K562 (cell line): ENCODE measurements around the gene RPL26. TPM values are rescaled to one million over a fixed set of nuclear protein-coding genes. Genes with fewer than 3 reads are reported as not detected.

ENCODE experiments used
- ADNP ChIP-seq: fragments of 200-800 bp; sonication (Bioruptor generic); IDR thresholded peaks from 2 replicates; pipeline ENCODE4 v1.6.1; 2016; ENCODE audit warnings: missing genetic modification characterization, missing compliant biosample characterization
- CHD2 ChIP-seq: IDR thresholded peaks from 2 replicates; pipeline ENCODE4 v1.6.1; 2011; ENCODE audit warnings: low read depth, low read length
- ESRRA ChIP-seq: fragments of 450-650 bp; IDR thresholded peaks from 2 replicates; pipeline ENCODE4 v1.6.1; 2014; ENCODE audit warnings: low read depth, mild to moderate bottlenecking, moderate library complexity, borderline replicate concordance
- GABPA ChIP-seq: fragments of 200-800 bp; sonication (Bioruptor generic); conservative IDR thresholded peaks from 2 replicates; pipeline ENCODE4 v1.6.1; 2016; ENCODE audit warnings: low read depth, missing genetic modification characterization, missing compliant biosample characterization
- GABPB1 ChIP-seq: sonication (generic); formaldehyde crosslinking; IDR thresholded peaks from 2 replicates; pipeline ENCODE4 v1.8.0; 2022; ENCODE audit warnings: mild to moderate bottlenecking, missing genetic modification reagents
- GTF2F1 ChIP-seq: IDR thresholded peaks from 2 replicates; pipeline ENCODE4 v1.6.1; 2011; ENCODE audit warnings: low read depth, low read length, improper control_type of control experiment
- HES1 ChIP-seq: fragments of 450-650 bp; IDR thresholded peaks from 2 replicates; pipeline ENCODE4 v1.6.1; 2016; ENCODE audit warnings: low read depth, mild to moderate bottlenecking, moderate library complexity
- MYNN ChIP-seq, 2 experiments: sonication (generic); formaldehyde crosslinking in 1 of 2; IDR thresholded peaks; 2 replicates each; pipeline versions ENCODE4 v1.5.0 to v1.6.1; 2016 to 2020; ENCODE audit warnings: antibody characterized with exemption in 1 of 2, missing genetic modification reagents in 1 of 2
- NBN ChIP-seq: fragments of 450-650 bp; IDR thresholded peaks from 2 replicates; pipeline ENCODE4 v1.6.1; 2016; ENCODE audit warnings: low read depth, mild to moderate bottlenecking
- PML ChIP-seq: IDR thresholded peaks from 2 replicates; pipeline ENCODE4 v1.6.1; 2012; ENCODE audit warnings: low read length, inconsistent platforms
- RNF2 ChIP-seq: sonication (generic); IDR thresholded peaks from 2 replicates; pipeline ENCODE4 v1.6.1; 2016
- SIRT6 ChIP-seq: IDR thresholded peaks from one replicate; pipeline ENCODE4 v1.6.1; 2012; ENCODE audit warnings: low read depth, mild to moderate bottlenecking, control low read depth, inconsistent platforms, low read length, moderate library complexity
- SMAD4 ChIP-seq: fragments of 250-450 bp; sonication (Bioruptor Pico); conservative IDR thresholded peaks from 2 replicates; pipeline ENCODE4 v1.8.0; 2021; ENCODE audit warnings: inconsistent platforms, mild to moderate bottlenecking, moderate library complexity
- SPI1 ChIP-seq: IDR thresholded peaks from 2 replicates; pipeline ENCODE4 v1.6.1; 2011; ENCODE audit warnings: low read depth, low read length, control low read depth, borderline replicate concordance
- YY1 ChIP-seq, 3 experiments: IDR thresholded peaks; 2 replicates each; pipeline ENCODE4 v1.6.1; 2011; ENCODE audit warnings: low read length in 2 of 3, mild to moderate bottlenecking in 2 of 3, moderate library complexity in 2 of 3, borderline replicate concordance in 1 of 3, control low read depth in 1 of 3, low read depth in 1 of 3; ENCODE audit not compliant: insufficient read depth in 3 of 3, insufficient replicate concordance in 2 of 3, control insufficient read depth in 1 of 3, insufficient read length in 1 of 3; ENCODE audit errors: extremely low read depth in 1 of 3
- ZC3H4 ChIP-seq: sonication (generic); formaldehyde crosslinking; IDR thresholded peaks from 2 replicates; pipeline ENCODE4 v1.9.0; 2021; ENCODE audit warnings: missing genetic modification reagents, borderline replicate concordance
- ZNF589 ChIP-seq: fragments of 200-800 bp; sonication (Bioruptor generic); IDR thresholded peaks from 2 replicates; pipeline ENCODE4 v1.6.1; 2016; ENCODE audit warnings: low read depth, missing genetic modification characterization, missing compliant biosample characterization
- polyA plus RNA-seq, 8 experiments: library from polyadenylated mRNA; depleted of rRNA in 4 of 8; stranded (reverse) in 5 of 8; unstranded in 3 of 8; fragments of >200 nt; fragmentation: Nextera tagmentation in 2 of 8; fragmentation: Illumina TruSeq in 1 of 8; extraction: Ambion mirVana in 2 of 8; extraction: Trizol in 1 of 8; gene quantifications; 2 replicates each; pipeline versions ENCODE4 v1.2.1 to v1.2.3, GENCODE V29; 2011 to 2014; ENCODE audit warnings: inconsistent platforms in 1 of 8, missing spikeins in 1 of 8
- total RNA-seq, 7 experiments: library from RNA; depleted of rRNA in 6 of 7; stranded (reverse); fragments of >200 nt in 6 of 7; fragmentation: Illumina TruSeq in 2 of 7; extraction: Trizol in 2 of 7; gene quantifications; 2 replicates each; pipeline versions ENCODE4 v1.2.1 to v1.2.3, GENCODE V29; 2011 to 2021; ENCODE audit warnings: low replicate concordance in 1 of 7
- TF ChIP-seq, protein P1 (sequence below): fragments of 250-450 bp; sonication (Bioruptor Pico); IDR thresholded peaks from 2 replicates; pipeline ENCODE4 v1.9.0; 2021; ENCODE audit warnings: mild to moderate bottlenecking, inconsistent platforms
- TF ChIP-seq, protein P2 (sequence below): sonication (generic); formaldehyde crosslinking; IDR thresholded peaks from 2 replicates; pipeline ENCODE4 v1.8.0; 2022; ENCODE audit warnings: mild to moderate bottlenecking, missing genetic modification reagents, borderline replicate concordance
- TF ChIP-seq, protein P3 (sequence below): fragments of 200-400 bp; formaldehyde crosslinking; IDR thresholded peaks from 2 replicates; pipeline ENCODE4 v1.6.1; 2017; ENCODE audit warnings: mild to moderate bottlenecking, low read depth, low read length, moderate library complexity

Gene RPL26
- total and polyA plus RNA-seq, 9 of the 15 experiments (the other 6 are each of a cell fraction or from before 2014, with no cell fraction given): 1,474 to 4,074 (median 2,904) TPM

- peak; percentile 41 to 90 (median 82) for TF ChIP-seq YY1 (IDR thresholded peaks at IDR 0.05; ENCODE audit: borderline replicate concordance in 1 of 3, control insufficient read depth in 1 of 3, extremely low read depth in 1 of 3, insufficient read depth in 3 of 3, insufficient read length in 1 of 3, insufficient replicate concordance in 2 of 3, low read depth in 1 of 3, low read length in 2 of 3)
- TF ChIP-seq SMAD4 (CRISPR knock-in tag): peak; percentile 65
- TF ChIP-seq GABPB1 (CRISPR knock-in tag): peak; percentile 74
- no peak for TF ChIP-seq SIRT6
- TF ChIP-seq ZNF589 (CRISPR knock-in tag): 0 out of 2 replicates have a peak, but pooled peaks have one; percentile 46
- 0 out of 2 replicates have a peak, but pooled peaks have one; percentile 56 for TF ChIP-seq NBN
- peak; percentile 64; the same call in 1 of the 2 replicates for TF ChIP-seq GTF2F1
- TF ChIP-seq GABPA (tag): peak; percentile 85
- peak; percentile 96 for TF ChIP-seq CHD2
- TF ChIP-seq, protein P1, sequence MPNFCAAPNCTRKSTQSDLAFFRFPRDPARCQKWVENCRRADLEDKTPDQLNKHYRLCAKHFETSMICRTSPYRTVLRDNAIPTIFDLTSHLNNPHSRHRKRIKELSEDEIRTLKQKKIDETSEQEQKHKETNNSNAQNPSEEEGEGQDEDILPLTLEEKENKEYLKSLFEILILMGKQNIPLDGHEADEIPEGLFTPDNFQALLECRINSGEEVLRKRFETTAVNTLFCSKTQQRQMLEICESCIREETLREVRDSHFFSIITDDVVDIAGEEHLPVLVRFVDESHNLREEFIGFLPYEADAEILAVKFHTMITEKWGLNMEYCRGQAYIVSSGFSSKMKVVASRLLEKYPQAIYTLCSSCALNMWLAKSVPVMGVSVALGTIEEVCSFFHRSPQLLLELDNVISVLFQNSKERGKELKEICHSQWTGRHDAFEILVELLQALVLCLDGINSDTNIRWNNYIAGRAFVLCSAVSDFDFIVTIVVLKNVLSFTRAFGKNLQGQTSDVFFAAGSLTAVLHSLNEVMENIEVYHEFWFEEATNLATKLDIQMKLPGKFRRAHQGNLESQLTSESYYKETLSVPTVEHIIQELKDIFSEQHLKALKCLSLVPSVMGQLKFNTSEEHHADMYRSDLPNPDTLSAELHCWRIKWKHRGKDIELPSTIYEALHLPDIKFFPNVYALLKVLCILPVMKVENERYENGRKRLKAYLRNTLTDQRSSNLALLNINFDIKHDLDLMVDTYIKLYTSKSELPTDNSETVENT (CRISPR knock-in tag): peak; percentile 80
- TF ChIP-seq, protein P2, sequence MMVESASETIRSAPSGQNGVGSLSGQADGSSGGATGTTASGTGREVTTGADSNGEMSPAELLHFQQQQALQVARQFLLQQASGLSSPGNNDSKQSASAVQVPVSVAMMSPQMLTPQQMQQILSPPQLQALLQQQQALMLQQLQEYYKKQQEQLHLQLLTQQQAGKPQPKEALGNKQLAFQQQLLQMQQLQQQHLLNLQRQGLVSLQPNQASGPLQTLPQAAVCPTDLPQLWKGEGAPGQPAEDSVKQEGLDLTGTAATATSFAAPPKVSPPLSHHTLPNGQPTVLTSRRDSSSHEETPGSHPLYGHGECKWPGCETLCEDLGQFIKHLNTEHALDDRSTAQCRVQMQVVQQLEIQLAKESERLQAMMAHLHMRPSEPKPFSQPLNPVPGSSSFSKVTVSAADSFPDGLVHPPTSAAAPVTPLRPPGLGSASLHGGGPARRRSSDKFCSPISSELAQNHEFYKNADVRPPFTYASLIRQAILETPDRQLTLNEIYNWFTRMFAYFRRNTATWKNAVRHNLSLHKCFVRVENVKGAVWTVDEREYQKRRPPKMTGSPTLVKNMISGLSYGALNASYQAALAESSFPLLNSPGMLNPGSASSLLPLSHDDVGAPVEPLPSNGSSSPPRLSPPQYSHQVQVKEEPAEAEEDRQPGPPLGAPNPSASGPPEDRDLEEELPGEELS: no peak
- no peak for TF ChIP-seq ZC3H4 (CRISPR knock-in tag)
- peak; percentile 70 for TF ChIP-seq PML
- no peak for TF ChIP-seq ADNP (tag)
- TF ChIP-seq ESRRA: 0 out of 2 replicates have a peak, but pooled peaks have one; percentile 33
- TF ChIP-seq MYNN (IDR thresholded peaks at IDR 0.05): peak; percentile 31; the same call in 1 of the 2 replicates
- TF ChIP-seq MYNN (CRISPR knock-in tag; IDR thresholded peaks at IDR 0.05): no peak
- 0 out of 2 replicates have a peak, but pooled peaks have one; percentile 14 for TF ChIP-seq RNF2
- TF ChIP-seq, protein P3, sequence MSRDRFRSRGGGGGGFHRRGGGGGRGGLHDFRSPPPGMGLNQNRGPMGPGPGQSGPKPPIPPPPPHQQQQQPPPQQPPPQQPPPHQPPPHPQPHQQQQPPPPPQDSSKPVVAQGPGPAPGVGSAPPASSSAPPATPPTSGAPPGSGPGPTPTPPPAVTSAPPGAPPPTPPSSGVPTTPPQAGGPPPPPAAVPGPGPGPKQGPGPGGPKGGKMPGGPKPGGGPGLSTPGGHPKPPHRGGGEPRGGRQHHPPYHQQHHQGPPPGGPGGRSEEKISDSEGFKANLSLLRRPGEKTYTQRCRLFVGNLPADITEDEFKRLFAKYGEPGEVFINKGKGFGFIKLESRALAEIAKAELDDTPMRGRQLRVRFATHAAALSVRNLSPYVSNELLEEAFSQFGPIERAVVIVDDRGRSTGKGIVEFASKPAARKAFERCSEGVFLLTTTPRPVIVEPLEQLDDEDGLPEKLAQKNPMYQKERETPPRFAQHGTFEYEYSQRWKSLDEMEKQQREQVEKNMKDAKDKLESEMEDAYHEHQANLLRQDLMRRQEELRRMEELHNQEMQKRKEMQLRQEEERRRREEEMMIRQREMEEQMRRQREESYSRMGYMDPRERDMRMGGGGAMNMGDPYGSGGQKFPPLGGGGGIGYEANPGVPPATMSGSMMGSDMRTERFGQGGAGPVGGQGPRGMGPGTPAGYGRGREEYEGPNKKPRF: no peak
- peak; percentile 34; the same call in 1 of the 2 replicates for TF ChIP-seq SPI1
- TF ChIP-seq HES1: no peak
These were observed at the start of gene RPL26 (continued) for GRCh38 chr17:8383143-8383822.
